ENCODE measurements around the gene KIR3DL2.
"Not testable (repeated sequence)": the region's sequence is repeated elsewhere in the genome, so short reads cannot be mapped to it uniquely, and the experiment has no call there.

KIR3DL2 gene

DNA sequence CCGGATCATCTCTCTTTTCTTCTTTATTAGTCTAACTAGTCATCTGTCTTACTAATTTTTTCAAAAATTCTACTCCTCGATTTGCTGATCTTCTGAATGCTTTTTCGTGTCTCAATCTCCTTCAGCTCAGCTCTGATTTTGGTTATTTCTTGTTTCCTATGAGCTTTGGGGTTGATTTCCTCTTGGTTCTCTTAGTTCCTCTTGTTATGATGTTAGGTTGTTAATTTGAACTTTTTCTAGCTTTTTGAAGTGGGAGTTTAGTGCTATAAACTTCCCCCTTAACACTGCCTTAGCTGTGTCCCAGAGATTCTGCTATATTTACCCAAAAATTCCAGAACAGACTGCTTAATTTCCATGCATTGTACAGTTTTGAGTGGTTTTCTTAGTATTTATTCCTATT is 27.2 kb downstream of the KIR3DL2 start:
- H3K27me3 ChIP-seq (ENCODE audit: control insufficient read depth, insufficient read depth, low read length) = peaks cover 8% of the 10 kb centered on the region

GRCh38 chr19:54881884-54882283 is 31.6 kb downstream of the KIR3DL2 start:
- Histone ChIP-seq H3K36me3 (ENCODE audit: control insufficient read depth, insufficient read depth, low read length) (no peaks in the 10 kb centered on the region), H3K9me3 (ENCODE audit: control insufficient read depth, low read length) (no peaks in the 10 kb centered on the region), H3K4me3 (ENCODE audit: low read length) (no peak overlapping the region), H3K27me3 (ENCODE audit: control insufficient read depth, insufficient read depth, low read length) (peaks cover 8% of the 10 kb centered on the region), H3K9ac (ENCODE audit: low read length) (no peak overlapping the region), H3K4me1 (ENCODE audit: control insufficient read depth, insufficient read depth, low read length) (no peaks in the 10 kb centered on the region)

More for the DNA sequence above, 27.2 kb downstream of the KIR3DL2 start:
- no peak overlapping the region for H3K4me3 ChIP-seq (ENCODE audit: low read length)
- H3K9ac ChIP-seq (ENCODE audit: low read length) = no peak overlapping the region
- H3K4me1 ChIP-seq (ENCODE audit: control insufficient read depth, insufficient read depth, low read length) = no peaks in the 10 kb centered on the region
- no peaks in the 10 kb centered on the region for H3K36me3 ChIP-seq (ENCODE audit: control insufficient read depth, insufficient read depth, low read length)
- H3K9me3 ChIP-seq (ENCODE audit: control insufficient read depth, low read length) = no peaks in the 10 kb centered on the region

- Histone ChIP-seq H3K4me1 (ENCODE audit: control insufficient read depth, insufficient read depth, low read length) (no peaks in the 10 kb centered on the region), H3K9ac (ENCODE audit: low read length) (no peak overlapping the region), H3K4me3 (ENCODE audit: low read length) (no peak overlapping the region), H3K36me3 (ENCODE audit: control insufficient read depth, insufficient read depth, low read length) (no peaks in the 10 kb centered on the region), H3K27me3 (ENCODE audit: control insufficient read depth, insufficient read depth, low read length) (peaks cover 8% of the 10 kb centered on the region), H3K9me3 (ENCODE audit: control insufficient read depth, low read length) (no peaks in the 10 kb centered on the region)
Observed at GRCh38 chr19:54882758-54883157, 32.5 kb downstream of the KIR3DL2 start.

DNA sequence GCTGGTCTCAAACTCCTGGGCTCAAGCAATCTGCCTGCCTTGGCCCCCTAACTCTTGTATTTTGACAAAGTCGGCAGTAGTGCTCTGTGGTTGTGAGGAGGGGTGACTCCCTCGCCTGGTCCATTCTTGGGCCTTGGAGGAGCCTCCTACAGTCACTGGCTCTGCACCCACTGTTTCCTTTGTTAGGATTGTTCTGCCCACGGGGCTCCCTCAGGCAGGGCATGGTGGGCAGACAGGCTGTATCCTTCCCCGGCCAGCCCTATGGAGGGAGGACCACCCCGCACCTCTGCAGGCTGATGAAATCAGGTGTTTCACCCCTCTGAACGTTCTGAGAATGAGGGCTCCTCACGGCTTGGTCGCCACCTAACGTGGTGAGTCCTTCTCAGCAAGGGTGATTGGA is 33.0 kb downstream of the KIR3DL2 start:
- no peak overlapping the region for H3K9ac ChIP-seq (ENCODE audit: low read length)
- H3K4me3 ChIP-seq (ENCODE audit: low read length) = no peak overlapping the region
- no peaks in the 10 kb centered on the region for H3K9me3 ChIP-seq (ENCODE audit: control insufficient read depth, low read length)
- H3K36me3 ChIP-seq (ENCODE audit: control insufficient read depth, insufficient read depth, low read length) = no peaks in the 10 kb centered on the region
- peaks cover 8% of the 10 kb centered on the region for H3K27me3 ChIP-seq (ENCODE audit: control insufficient read depth, insufficient read depth, low read length)
- no peaks in the 10 kb centered on the region for H3K4me1 ChIP-seq (ENCODE audit: control insufficient read depth, insufficient read depth, low read length)

GRCh38 chr19:54888239-54888638 is 38.0 kb downstream of the KIR3DL2 start:
- Histone ChIP-seq H3K4me3 (ENCODE audit: low read length) (no peak overlapping the region), H3K27me3 (ENCODE audit: control insufficient read depth, insufficient read depth, low read length) (no peaks in the 10 kb centered on the region)

DNA sequence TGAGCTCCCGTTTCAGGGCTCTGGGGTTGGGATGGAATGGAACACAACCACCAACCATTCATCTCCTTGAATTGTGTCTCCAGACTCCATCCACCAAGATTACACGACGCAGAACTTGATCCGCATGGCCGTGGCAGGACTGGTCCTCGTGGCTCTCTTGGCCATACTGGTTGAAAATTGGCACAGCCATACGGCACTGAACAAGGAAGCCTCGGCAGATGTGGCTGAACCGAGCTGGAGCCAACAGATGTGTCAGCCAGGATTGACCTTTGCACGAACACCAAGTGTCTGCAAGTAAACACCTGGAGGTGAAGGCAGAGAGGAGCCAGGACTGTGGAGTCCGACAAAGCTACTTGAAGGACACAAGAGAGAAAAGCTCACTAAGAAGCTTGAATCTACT is 39.3 kb downstream of the KIR3DL2 start:
- Histone ChIP-seq H3K4me3 (ENCODE audit: low read length) (no peak overlapping the region), H3K27me3 (ENCODE audit: control insufficient read depth, insufficient read depth, low read length) (no peaks in the 10 kb centered on the region), H3K36me3 (ENCODE audit: control insufficient read depth, insufficient read depth, low read length) (no peaks in the 10 kb centered on the region), H3K9me3 (ENCODE audit: control insufficient read depth, low read length) (no peaks in the 10 kb centered on the region), H3K4me1 (ENCODE audit: control insufficient read depth, insufficient read depth, low read length) (no peaks in the 10 kb centered on the region), H3K9ac (ENCODE audit: low read length) (no peak overlapping the region)

More at GRCh38 chr19:54888239-54888638, 38.0 kb downstream of the KIR3DL2 start:
- Histone ChIP-seq H3K4me1 (ENCODE audit: control insufficient read depth, insufficient read depth, low read length) (no peaks in the 10 kb centered on the region), H3K9me3 (ENCODE audit: control insufficient read depth, low read length) (no peaks in the 10 kb centered on the region), H3K36me3 (ENCODE audit: control insufficient read depth, insufficient read depth, low read length) (no peaks in the 10 kb centered on the region), H3K9ac (ENCODE audit: low read length) (no peak overlapping the region)

DNA sequence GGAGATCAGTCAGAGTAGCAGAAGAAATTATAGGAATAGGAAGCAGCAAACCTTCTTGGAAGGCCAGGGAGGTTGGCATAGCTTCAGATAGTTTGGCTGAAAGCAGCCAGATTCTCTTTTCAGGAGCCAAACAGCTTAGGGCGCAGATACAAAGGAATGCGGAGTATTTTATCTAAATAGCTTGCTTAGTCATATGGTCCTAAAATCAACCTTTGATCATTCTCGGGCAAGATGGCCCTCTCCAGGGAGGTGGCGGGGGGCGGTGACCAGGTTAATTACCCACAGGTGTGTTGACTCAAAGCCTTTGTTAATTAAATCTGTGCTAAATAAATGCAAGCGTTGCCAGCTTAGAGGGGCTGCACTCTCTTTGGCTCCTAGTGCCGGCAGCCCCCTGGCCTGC is 43.2 kb downstream of the KIR3DL2 start:
- Histone ChIP-seq H3K27me3 (ENCODE audit: control insufficient read depth, insufficient read depth, low read length) (no peaks in the 10 kb centered on the region), H3K4me3 (ENCODE audit: low read length) (no peak overlapping the region), H3K36me3 (ENCODE audit: control insufficient read depth, insufficient read depth, low read length) (no peaks in the 10 kb centered on the region), H3K9me3 (ENCODE audit: control insufficient read depth, low read length) (no peaks in the 10 kb centered on the region), H3K4me1 (ENCODE audit: control insufficient read depth, insufficient read depth, low read length) (no peaks in the 10 kb centered on the region), H3K9ac (ENCODE audit: low read length) (no peak overlapping the region)

DNA sequence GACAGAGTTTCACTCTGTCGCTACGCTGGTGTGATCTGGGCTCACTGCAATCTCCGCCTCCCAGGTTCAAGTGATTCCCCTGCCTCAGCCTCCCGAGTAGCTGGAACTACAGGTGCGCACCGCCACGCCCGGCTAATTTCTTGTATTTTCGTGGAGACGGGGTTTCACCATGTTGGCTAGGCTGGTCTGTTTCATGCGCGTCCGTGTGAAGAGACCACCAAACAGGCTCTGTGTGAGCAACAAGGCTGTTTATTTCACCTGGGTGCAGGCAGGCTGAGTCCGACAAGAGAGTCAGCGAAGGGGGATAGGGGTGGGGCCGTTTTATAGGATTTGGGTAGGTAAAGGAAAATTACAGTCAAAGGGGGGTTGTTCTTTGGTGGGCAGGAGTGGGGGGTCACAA is 43.9 kb downstream of the KIR3DL2 start:
- H3K36me3 ChIP-seq (ENCODE audit: control insufficient read depth, insufficient read depth, low read length) = not testable (repeated sequence)

GRCh38 chr19:54896036-54896435 is 45.8 kb downstream of the KIR3DL2 start:
- Histone ChIP-seq H3K9ac (ENCODE audit: low read length) (no peak overlapping the region), H3K4me1 (ENCODE audit: control insufficient read depth, insufficient read depth, low read length) (no peaks in the 10 kb centered on the region), H3K9me3 (ENCODE audit: control insufficient read depth, low read length) (no peaks in the 10 kb centered on the region), H3K4me3 (ENCODE audit: low read length) (no peak overlapping the region), H3K27me3 (ENCODE audit: control insufficient read depth, insufficient read depth, low read length) (no peaks in the 10 kb centered on the region), H3K36me3 (ENCODE audit: control insufficient read depth, insufficient read depth, low read length) (no peaks in the 10 kb centered on the region)

More for the DNA sequence above, 43.9 kb downstream of the KIR3DL2 start:
- not testable (repeated sequence) for H3K9ac ChIP-seq (ENCODE audit: low read length); H3K4me1 ChIP-seq (ENCODE audit: control insufficient read depth, insufficient read depth, low read length); H3K4me3 ChIP-seq (ENCODE audit: low read length); H3K9me3 ChIP-seq (ENCODE audit: control insufficient read depth, low read length); H3K27me3 ChIP-seq (ENCODE audit: control insufficient read depth, insufficient read depth, low read length)

GRCh38 chr19:54898685-54899084 is 48.4 kb downstream of the KIR3DL2 start:
- not testable (repeated sequence) for H3K9ac ChIP-seq (ENCODE audit: low read length); H3K4me3 ChIP-seq (ENCODE audit: low read length); H3K27me3 ChIP-seq (ENCODE audit: control insufficient read depth, insufficient read depth, low read length); H3K36me3 ChIP-seq (ENCODE audit: control insufficient read depth, insufficient read depth, low read length); H3K4me1 ChIP-seq (ENCODE audit: control insufficient read depth, insufficient read depth, low read length); H3K9me3 ChIP-seq (ENCODE audit: control insufficient read depth, low read length)

- H3K4me3 ChIP-seq (ENCODE audit: low read length); H3K27me3 ChIP-seq (ENCODE audit: control insufficient read depth, insufficient read depth, low read length); H3K9ac ChIP-seq (ENCODE audit: low read length); H3K4me1 ChIP-seq (ENCODE audit: control insufficient read depth, insufficient read depth, low read length); H3K36me3 ChIP-seq (ENCODE audit: control insufficient read depth, insufficient read depth, low read length); H3K9me3 ChIP-seq (ENCODE audit: control insufficient read depth, low read length): not testable (repeated sequence)
Observed at GRCh38 chr19:54899646-54900045, 49.4 kb downstream of the KIR3DL2 start.

- not testable (repeated sequence) for H3K4me1 ChIP-seq (ENCODE audit: control insufficient read depth, insufficient read depth, low read length); H3K27me3 ChIP-seq (ENCODE audit: control insufficient read depth, insufficient read depth, low read length)
Observed at GRCh38 chr19:54901153-54901552, 50.9 kb downstream of the KIR3DL2 start.

DNA sequence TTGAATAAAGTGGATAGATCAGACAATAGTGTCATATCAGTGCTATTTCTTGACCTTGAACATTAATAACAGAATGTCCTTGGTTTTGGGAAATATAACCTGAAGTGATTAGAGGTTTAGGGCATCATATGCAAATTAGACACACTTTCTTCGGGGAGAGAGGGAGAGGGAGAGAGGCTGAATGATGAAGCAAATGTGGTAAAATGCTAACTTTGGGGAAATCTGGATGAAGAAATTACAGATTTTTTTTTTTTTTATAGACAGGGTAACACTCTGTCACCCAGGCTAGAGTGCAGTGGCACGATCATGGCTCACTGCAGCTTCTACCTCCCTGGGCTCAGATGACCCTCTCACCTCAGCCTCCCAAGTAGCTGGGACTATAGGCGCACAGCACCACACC is 51.8 kb downstream of the KIR3DL2 start:
- Histone ChIP-seq H3K4me1 (ENCODE audit: control insufficient read depth, insufficient read depth, low read length) (no peaks in the 10 kb centered on the region), H3K36me3 (ENCODE audit: control insufficient read depth, insufficient read depth, low read length) (no peaks in the 10 kb centered on the region), H3K9ac (ENCODE audit: low read length) (no peak overlapping the region), H3K9me3 (ENCODE audit: control insufficient read depth, low read length) (no peaks in the 10 kb centered on the region), H3K27me3 (ENCODE audit: control insufficient read depth, insufficient read depth, low read length) (peaks cover 5% of the 10 kb centered on the region), H3K4me3 (ENCODE audit: low read length) (no peak overlapping the region)

More at GRCh38 chr19:54901153-54901552, 50.9 kb downstream of the KIR3DL2 start:
- H3K9ac ChIP-seq (ENCODE audit: low read length); H3K9me3 ChIP-seq (ENCODE audit: control insufficient read depth, low read length); H3K4me3 ChIP-seq (ENCODE audit: low read length); H3K36me3 ChIP-seq (ENCODE audit: control insufficient read depth, insufficient read depth, low read length): not testable (repeated sequence)

Measured in mucosa of stomach (tissue), 1 donor.